Measurements from ENCODE around the gene ABCB9.

The ABCB9 gene

DNA sequence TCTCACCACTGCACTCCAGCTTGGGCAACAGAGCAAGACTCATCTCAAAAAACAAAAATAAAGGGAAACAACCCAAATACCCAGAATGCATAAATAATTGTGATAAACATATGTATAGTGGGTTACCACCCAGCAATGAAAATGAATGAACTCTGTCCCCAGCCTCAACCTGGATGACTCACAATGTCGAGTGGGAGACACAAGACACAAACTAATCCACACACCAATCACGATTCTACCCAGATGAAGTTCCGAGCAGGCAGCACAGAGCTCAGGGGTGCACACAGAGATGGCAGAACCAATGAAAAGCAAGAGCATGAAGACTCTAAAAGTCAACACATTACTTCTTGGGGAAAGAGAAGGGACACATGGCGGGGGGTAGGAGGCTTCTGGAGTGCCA lies 27.1 kb downstream of the ABCB9 start:
- TF ChIP-seq ZFX (IDR thresholded peaks at IDR 0.05): no peak
- TF ChIP-seq, protein P1, sequence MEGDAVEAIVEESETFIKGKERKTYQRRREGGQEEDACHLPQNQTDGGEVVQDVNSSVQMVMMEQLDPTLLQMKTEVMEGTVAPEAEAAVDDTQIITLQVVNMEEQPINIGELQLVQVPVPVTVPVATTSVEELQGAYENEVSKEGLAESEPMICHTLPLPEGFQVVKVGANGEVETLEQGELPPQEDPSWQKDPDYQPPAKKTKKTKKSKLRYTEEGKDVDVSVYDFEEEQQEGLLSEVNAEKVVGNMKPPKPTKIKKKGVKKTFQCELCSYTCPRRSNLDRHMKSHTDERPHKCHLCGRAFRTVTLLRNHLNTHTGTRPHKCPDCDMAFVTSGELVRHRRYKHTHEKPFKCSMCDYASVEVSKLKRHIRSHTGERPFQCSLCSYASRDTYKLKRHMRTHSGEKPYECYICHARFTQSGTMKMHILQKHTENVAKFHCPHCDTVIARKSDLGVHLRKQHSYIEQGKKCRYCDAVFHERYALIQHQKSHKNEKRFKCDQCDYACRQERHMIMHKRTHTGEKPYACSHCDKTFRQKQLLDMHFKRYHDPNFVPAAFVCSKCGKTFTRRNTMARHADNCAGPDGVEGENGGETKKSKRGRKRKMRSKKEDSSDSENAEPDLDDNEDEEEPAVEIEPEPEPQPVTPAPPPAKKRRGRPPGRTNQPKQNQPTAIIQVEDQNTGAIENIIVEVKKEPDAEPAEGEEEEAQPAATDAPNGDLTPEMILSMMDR (conservative IDR thresholded peaks at IDR 0.05): no peak
- no peak overlapping the region for H3K27ac ChIP-seq

DNA sequence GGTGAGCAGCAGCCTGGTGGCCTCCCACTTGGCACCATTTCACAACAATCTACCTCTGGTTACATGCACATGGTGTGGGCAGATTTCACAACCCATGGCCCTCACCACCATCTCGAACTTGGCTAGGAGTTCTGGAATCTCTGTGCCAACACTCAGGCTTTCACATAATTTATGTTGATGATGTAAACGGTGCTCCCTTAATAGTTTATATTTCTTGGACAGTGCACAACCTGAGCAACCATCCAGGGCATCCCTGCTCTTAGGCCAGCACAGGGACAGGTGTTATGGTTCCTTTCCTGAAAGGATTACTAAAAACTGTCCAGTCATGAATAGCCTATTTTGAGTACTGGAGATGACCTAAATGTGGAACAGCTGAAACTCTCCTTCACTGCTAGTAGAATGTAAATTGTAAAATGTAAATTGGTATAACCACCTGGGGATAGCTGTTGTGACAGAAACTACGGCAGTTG lies 28.6 kb downstream of the ABCB9 start:
- TF ChIP-seq, protein P1 (conservative IDR thresholded peaks at IDR 0.05): no peak
- H3K27ac ChIP-seq: no peak overlapping the region

DNA sequence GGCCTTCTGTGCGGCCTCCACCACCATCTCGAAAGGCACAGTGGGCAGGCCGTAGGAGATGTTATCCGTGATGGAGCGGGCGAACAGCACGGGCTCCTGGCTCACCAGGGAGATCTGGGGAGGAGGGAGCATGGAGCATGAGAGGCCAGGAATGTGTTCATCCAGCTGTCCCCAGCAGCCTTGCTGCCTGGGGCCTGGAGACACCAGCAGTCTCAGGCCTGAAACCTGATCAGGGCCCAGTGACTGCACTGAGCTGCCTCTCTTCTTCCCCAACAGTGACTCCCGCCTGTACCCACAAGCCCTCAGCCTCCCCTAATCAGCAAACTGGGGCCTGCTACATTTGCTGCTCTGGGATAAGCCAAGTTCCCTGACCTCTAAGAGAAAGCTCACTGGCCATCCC lies 30.9 kb downstream of the ABCB9 start:
- no peak for TF ChIP-seq ZFX (IDR thresholded peaks at IDR 0.05)
- TF ChIP-seq, protein P1 (conservative IDR thresholded peaks at IDR 0.05): no peak
- no peak overlapping the region for H3K27ac ChIP-seq

DNA sequence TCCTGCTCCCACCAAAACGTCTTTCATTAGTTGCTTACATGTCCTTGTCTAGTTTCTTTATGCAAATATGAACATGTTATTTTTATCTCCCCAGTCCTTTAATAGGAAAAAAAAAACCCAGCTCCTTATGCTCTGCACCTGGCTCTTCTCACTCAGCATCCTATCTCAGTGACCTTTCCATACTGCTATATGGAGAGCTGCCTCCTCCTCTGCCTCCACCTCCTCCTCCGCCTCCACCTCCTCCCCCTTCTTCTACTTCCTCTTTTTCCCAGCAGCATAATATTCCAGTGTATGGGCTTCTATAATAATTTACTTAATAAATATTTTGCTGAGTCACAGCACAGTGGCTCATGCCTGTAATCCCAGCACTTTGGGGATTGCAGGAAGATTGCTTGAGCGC lies 31.5 kb downstream of the ABCB9 start:
- no peak for TF ChIP-seq ZFX (IDR thresholded peaks at IDR 0.05)
- TF ChIP-seq, protein P1 (conservative IDR thresholded peaks at IDR 0.05): no peak
- H3K27ac ChIP-seq: no peak overlapping the region

DNA sequence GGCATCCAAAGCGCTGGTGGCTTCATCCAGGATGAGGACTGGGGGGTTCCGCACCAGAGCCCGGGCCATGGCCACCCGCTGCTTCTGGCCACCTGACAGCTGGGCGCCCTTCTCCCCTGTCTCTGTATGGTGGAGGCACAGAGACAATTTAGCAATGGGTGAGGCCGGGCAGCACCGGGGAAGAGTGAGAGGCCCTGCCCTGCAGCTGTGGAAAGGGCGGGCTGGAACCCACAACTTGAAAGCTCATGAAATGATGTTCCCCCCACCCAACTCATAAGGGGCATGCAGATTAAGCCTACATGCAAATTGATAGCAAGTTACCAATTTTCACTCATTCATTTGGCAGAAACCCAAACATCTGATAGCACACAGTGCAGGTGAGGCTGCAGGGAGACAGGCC lies 34.1 kb downstream of the ABCB9 start:
- H3K27ac ChIP-seq: no peak overlapping the region
- no peak for TF ChIP-seq ZFX (IDR thresholded peaks at IDR 0.05)
- TF ChIP-seq, protein P1 (conservative IDR thresholded peaks at IDR 0.05): no peak

DNA sequence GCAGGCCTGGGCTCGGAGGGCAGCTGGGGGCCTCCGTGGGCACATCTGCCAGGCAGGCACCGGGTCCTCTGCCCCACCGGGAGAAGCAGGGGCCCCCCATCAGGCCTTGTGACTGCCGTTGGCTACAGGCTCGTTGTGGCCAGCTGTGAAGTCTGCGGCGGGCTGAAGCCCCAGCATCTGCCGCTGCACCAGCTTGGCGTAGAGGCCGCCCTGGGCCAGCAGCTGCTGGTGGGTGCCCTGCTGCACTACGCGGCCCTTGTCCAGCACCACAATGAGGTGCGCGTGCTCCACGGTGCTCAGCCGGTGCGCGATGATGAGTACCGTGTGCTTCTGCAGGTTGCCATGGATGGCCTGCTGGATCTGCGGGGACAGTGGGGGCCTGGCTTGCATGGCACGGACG lies 36.5 kb downstream of the ABCB9 start:
- no peak for TF ChIP-seq ZFX (IDR thresholded peaks at IDR 0.05)
- TF ChIP-seq, protein P1 (conservative IDR thresholded peaks at IDR 0.05): no peak
- H3K27ac ChIP-seq: no peak overlapping the region

DNA sequence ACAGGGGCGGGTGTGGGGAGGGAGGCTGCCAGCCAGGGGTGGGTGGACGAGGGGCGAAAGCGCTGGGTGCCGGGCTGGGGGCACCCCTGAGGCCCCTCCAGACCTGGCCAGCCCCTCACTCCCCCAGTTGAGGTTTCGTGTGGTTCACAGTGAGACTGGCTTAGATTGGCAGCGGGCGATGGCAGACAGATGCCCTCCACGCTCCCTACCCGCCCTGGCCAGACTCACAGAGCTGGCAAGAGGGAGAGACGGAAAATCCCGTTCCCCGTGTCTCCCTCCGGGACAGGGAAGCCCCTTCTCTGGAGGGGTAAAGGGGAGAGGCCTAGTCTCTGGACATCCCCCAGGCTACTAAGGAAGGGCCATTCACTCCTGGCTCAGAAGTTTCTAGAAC lies 37.1 kb downstream of the ABCB9 start:
- H3K27ac ChIP-seq: no peak overlapping the region
- no peak for TF ChIP-seq ZFX (IDR thresholded peaks at IDR 0.05)

DNA sequence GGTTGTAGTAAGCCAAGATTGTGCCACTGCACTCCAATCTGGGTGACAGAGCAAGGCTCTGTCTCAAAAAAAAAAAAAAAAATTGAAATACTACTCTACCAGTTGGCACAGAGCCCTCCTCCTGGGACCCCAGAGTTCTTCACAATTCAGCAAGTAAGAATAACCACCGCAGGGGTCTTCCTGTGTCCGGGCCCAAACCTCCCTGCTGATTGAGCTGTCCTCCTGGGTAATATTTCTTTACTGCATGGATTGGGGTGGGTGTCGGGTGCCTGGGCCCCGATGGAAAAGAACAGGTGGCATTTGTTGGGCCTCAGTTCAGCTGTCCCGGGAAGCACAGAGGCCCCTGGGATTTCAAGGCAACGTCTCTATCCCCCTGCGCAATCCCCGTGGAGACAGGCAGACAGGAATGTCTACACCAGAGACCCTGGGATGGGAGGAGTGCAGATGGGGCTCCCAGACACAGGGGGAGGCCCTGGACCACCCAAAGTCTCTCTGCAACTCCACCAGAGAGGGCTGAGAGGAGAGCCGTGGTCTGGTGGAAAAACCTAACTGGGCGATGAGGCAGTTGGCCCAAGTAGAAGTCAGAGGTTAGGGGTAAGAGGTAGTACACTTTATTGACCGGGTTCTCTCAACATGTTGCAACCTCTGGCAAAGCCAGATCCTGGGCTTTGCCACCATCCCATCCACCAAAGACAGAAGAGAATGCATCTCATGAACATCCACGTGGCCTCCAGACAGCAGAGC lies 37.7 kb downstream of the ABCB9 start:
- no peak overlapping the region for H3K27ac ChIP-seq
- no peak for TF ChIP-seq ZFX (IDR thresholded peaks at IDR 0.05)
- TF ChIP-seq, protein P1 (conservative IDR thresholded peaks at IDR 0.05): no peak

All from C4-2B (cell line).